PFSK-1 (cell line): ENCODE results near the gene SMOC2.

ENCODE experiments used
- FOXP2 ChIP-seq: optimal IDR thresholded peaks from 2 replicates; pipeline ENCODE3; 2011; ENCODE audit warnings: borderline replicate concordance, control low read depth, inconsistent platforms; ENCODE audit not compliant: insufficient read depth; ENCODE audit errors: extremely low read length, extremely low read depth
- POLR2AphosphoS5 ChIP-seq: IDR thresholded peaks from 2 replicates; pipeline ENCODE4 v1.6.1; 2012; ENCODE audit warnings: low read depth, mild to moderate bottlenecking, control low read depth, low read length, moderate library complexity
- SIN3A ChIP-seq: IDR thresholded peaks from 2 replicates; pipeline ENCODE4 v1.6.1; 2012; ENCODE audit warnings: mild to moderate bottlenecking, low read length, moderate library complexity, borderline replicate concordance; ENCODE audit not compliant: insufficient read depth
- TAF1 ChIP-seq: IDR thresholded peaks from 2 replicates; pipeline ENCODE4 v1.6.1; 2012; ENCODE audit warnings: low read length, control low read depth, borderline replicate concordance; ENCODE audit not compliant: insufficient read depth
- TF ChIP-seq, protein P1 (sequence below), 2 experiments: IDR thresholded peaks; 2 replicates each; pipeline versions ENCODE4 v1.6.1 to v1.8.0; 2011 to 2012; ENCODE audit warnings: low read depth in 2 of 2, low read length in 2 of 2, control low read depth in 1 of 2, inconsistent platforms in 1 of 2, mild to moderate bottlenecking in 1 of 2, moderate library complexity in 1 of 2; ENCODE audit not compliant: insufficient read depth in 1 of 2

SMOC2 gene

DNA sequence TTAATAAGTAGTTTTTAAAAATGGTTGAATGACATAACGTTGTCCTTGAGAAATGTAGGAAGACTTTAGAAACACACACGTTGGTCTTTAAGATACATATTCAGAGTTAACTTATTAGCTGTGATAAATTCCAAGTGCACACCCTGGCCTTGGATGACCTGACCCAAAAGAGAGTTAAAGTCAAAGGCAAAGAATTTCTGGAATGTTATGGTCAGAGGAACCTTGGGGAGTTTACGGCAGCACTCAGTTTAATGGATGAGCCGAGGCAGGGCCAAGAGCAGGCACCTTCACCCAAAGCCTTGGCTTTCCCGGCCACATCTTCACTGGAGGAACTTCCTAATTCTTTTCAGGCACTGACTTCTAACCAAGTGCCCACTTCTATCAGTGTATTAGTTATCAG is 200.5 kb downstream of the SMOC2 start:
- TF ChIP-seq TAF1 (no peak), POLR2AphosphoS5 (no peak), FOXP2 (no peak), SIN3A (no peak)
- TF ChIP-seq, protein P1, sequence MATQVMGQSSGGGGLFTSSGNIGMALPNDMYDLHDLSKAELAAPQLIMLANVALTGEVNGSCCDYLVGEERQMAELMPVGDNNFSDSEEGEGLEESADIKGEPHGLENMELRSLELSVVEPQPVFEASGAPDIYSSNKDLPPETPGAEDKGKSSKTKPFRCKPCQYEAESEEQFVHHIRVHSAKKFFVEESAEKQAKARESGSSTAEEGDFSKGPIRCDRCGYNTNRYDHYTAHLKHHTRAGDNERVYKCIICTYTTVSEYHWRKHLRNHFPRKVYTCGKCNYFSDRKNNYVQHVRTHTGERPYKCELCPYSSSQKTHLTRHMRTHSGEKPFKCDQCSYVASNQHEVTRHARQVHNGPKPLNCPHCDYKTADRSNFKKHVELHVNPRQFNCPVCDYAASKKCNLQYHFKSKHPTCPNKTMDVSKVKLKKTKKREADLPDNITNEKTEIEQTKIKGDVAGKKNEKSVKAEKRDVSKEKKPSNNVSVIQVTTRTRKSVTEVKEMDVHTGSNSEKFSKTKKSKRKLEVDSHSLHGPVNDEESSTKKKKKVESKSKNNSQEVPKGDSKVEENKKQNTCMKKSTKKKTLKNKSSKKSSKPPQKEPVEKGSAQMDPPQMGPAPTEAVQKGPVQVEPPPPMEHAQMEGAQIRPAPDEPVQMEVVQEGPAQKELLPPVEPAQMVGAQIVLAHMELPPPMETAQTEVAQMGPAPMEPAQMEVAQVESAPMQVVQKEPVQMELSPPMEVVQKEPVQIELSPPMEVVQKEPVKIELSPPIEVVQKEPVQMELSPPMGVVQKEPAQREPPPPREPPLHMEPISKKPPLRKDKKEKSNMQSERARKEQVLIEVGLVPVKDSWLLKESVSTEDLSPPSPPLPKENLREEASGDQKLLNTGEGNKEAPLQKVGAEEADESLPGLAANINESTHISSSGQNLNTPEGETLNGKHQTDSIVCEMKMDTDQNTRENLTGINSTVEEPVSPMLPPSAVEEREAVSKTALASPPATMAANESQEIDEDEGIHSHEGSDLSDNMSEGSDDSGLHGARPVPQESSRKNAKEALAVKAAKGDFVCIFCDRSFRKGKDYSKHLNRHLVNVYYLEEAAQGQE (IDR thresholded peaks at IDR 0.05; ENCODE audit: insufficient read depth in 1 of 2, low read depth in 2 of 2, low read length in 2 of 2): no peak

DNA sequence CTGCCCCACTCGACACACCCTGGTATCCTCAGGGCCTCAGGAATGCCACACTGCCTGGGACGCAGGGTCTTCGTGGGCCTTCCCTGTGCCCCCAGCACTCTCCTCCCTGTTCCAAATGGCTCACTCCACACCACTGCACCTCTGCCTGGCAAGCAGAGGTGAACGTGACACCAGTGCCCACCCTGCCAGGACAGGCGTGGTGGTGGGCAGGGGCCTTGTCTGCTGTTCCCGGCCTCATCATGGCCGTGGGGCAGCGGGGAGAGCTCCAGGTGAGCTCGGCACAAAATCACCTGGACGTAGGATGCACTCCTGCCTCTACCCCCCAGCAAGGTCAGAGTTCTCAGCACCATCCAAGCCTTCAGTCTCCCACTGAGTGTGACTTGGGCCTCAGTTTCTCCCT is 202.4 kb downstream of the SMOC2 start:
- no peak for TF ChIP-seq SIN3A
- no peak for TF ChIP-seq TAF1
- no peak for TF ChIP-seq POLR2AphosphoS5
- TF ChIP-seq, protein P1 (IDR thresholded peaks at IDR 0.05; ENCODE audit: insufficient read depth in 1 of 2, low read depth in 2 of 2, low read length in 2 of 2): no peak
- TF ChIP-seq FOXP2: no peak

DNA sequence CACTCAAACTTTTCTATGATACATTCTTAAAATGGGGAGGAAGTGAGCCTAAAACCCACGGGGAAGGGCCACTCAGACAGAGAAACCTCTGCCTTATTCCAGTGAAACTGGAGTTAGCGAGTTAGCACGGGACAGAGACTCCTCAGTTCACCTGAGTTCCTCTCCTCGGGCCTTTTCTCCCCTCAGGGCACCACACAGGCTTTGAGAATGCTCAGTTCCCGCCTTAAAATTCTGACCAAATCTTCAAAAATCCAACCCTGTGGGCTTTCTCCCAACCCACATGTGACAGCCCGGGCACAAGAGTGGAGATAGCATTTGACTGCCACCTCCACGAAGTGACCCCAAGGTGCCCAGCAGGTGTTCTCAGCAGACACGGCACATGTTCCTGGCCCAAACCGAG is 204.3 kb downstream of the SMOC2 start:
- no peak for TF ChIP-seq POLR2AphosphoS5
- TF ChIP-seq SIN3A: no peak
- TF ChIP-seq TAF1: no peak
- TF ChIP-seq, protein P1 (IDR thresholded peaks at IDR 0.05; ENCODE audit: insufficient read depth in 1 of 2, low read depth in 2 of 2, low read length in 2 of 2): no peak

DNA sequence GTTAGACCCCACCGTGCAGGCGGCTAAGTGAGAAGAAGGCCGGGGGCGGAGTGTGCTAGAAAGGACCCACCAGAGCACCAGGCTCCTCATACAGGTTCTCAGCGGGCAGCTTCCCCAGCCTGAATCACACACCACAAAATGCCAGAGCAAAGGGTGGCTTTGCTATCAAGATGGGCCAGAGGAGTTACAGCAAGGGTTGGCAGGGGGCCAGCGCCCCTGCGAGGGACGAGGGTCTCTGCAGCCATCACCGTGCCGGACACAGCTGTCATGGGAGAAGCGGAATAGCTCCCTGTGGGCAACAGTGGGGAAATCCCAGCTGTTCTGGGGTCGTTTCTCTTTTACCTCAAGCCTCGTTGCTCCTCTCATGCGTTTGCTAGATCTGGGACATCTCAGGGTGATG is 206.3 kb downstream of the SMOC2 start:
- TF ChIP-seq, protein P1 (IDR thresholded peaks at IDR 0.05; ENCODE audit: insufficient read depth in 1 of 2, low read depth in 2 of 2, low read length in 2 of 2): no peak
- TF ChIP-seq TAF1 (no peak), SIN3A (no peak), POLR2AphosphoS5 (no peak), FOXP2 (no peak)

DNA sequence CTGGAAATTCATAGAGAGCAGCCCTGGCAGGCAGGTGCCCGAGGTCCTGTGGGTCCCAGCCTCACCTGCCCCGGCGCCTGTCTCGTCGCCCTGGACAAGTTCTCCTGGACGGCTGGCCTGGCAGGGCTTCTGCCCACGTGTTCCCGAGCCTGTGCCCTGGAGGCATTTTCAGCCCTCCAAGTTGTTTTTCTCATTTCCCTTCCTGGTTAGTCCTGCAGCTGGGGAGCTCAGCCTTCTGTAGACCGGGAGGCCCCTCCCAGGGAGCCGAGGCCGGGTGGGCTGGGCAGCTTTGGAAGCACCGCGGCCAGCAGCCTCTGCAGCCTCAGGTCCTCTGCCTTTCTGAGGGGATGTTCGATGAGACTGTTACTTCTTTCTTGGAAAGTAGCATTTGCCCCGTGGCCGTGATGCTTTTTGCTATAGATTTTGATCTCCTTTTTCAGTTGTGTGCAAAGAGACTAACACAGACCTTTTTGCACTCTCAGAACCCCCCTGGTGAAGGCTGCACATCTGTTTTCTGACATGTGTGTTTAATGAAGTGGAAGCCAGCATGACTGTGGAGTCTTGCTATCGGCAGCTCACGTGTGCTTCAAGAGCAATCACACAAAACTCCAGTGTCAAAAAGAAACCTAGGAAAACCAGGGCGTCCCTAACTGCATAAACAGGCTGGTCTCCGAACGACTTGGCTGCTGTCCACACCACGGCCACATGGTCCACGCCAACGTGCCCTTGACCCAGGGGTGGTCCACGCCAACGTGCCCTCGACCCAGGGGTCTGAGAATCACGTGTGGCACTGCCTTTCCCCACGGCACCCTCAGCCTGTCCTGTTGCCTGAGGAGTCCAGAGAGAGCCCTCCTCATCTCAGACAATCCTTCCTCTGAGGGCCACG is 207.5 kb downstream of the SMOC2 start:
- TF ChIP-seq TAF1: no peak
- no peak for TF ChIP-seq FOXP2
- TF ChIP-seq, protein P1 (IDR thresholded peaks at IDR 0.05; ENCODE audit: insufficient read depth in 1 of 2, low read depth in 2 of 2, low read length in 2 of 2): no peak
- TF ChIP-seq POLR2AphosphoS5: no peak
- TF ChIP-seq SIN3A: no peak
